22Rv1 (cell line): Measurements from ENCODE around the gene RPGRIP1L.

Experiments
- CTCF ChIP-seq: fragments of 450-650 bp; IDR thresholded peaks from 2 replicates; pipeline ENCODE4 v1.5.1; 2017; ENCODE audit warnings: mild to moderate bottlenecking
- ZFX ChIP-seq: fragments of 450-650 bp; IDR thresholded peaks from 2 replicates; pipeline ENCODE4 v1.6.1; 2017; ENCODE audit warnings: antibody characterized with exemption, borderline replicate concordance

- TF ChIP-seq CTCF (no peak), ZFX (no peak)
These were observed 84.4 kb downstream of the RPGRIP1L start for GRCh38 chr16:53619235-53619634.
